GM12801 (cell line): ENCODE results near the gene FAM177B.

Source experiments
- TF ChIP-seq, protein P1 (sequence below): IDR thresholded peaks from one replicate; pipeline ENCODE4 v1.5.1; 2011; ENCODE audit warnings: control low read depth; ENCODE audit not compliant: insufficient read length; ENCODE audit errors: extremely low read depth

Gene FAM177B

GRCh38 chr1:222798975-222799374, 62.0 kb downstream of the FAM177B start:
- TF ChIP-seq, protein P1, sequence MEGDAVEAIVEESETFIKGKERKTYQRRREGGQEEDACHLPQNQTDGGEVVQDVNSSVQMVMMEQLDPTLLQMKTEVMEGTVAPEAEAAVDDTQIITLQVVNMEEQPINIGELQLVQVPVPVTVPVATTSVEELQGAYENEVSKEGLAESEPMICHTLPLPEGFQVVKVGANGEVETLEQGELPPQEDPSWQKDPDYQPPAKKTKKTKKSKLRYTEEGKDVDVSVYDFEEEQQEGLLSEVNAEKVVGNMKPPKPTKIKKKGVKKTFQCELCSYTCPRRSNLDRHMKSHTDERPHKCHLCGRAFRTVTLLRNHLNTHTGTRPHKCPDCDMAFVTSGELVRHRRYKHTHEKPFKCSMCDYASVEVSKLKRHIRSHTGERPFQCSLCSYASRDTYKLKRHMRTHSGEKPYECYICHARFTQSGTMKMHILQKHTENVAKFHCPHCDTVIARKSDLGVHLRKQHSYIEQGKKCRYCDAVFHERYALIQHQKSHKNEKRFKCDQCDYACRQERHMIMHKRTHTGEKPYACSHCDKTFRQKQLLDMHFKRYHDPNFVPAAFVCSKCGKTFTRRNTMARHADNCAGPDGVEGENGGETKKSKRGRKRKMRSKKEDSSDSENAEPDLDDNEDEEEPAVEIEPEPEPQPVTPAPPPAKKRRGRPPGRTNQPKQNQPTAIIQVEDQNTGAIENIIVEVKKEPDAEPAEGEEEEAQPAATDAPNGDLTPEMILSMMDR, result no peak
